ENCODE measurements around the gene ALLC.

ALLC gene

GRCh38 chr2:3631161-3631850 is 26.7 kb upstream of the ALLC start:
- Histone ChIP-seq H3K79me2 (ENCODE audit: insufficient read depth, low read length) (no peaks in the 10 kb centered on the region), H3K36me3 (ENCODE audit: insufficient read depth, low read length) (no peaks in the 10 kb centered on the region), H2AFZ (ENCODE audit: low read length) (no peak overlapping the region), H3F3A (ENCODE audit: low read depth) (no peaks in the 10 kb centered on the region), H3K27me3 (ENCODE audit: insufficient read depth, low read length, poor library complexity, severe bottlenecking) (no peaks in the 10 kb centered on the region), H3K4me3 (ENCODE audit: low read length, poor library complexity, severe bottlenecking) (no peak overlapping the region), H3K4me1 (ENCODE audit: insufficient read depth, low read length, poor library complexity, severe bottlenecking) (no peaks in the 10 kb centered on the region), H3K9ac (ENCODE audit: low read depth, low read length, poor library complexity, severe bottlenecking) (no peak overlapping the region), H3K9me3 (ENCODE audit: insufficient read depth, low read depth, low read length) (no peaks in the 10 kb centered on the region), H4K20me1 (ENCODE audit: insufficient read depth, low read length, poor library complexity, severe bottlenecking) (no peaks in the 10 kb centered on the region), H3K9me2 (replicated peaks; ENCODE audit: low read depth, low read length) (no peaks in the 10 kb centered on the region), H3K4me2 (ENCODE audit: low read depth, low read length, poor library complexity, severe bottlenecking) (no peak overlapping the region)
- TF ChIP-seq EZH2phosphoT487 (IDR thresholded peaks at IDR 0.05; ENCODE audit: borderline replicate concordance) (no peak), CTCF (conservative IDR thresholded peaks at IDR 0.05; ENCODE audit: low read length) (no peak)

GRCh38 chr2:3631851-3632659 is 25.9 kb upstream of the ALLC start:
- Histone ChIP-seq H4K20me1 (ENCODE audit: insufficient read depth, low read length, poor library complexity, severe bottlenecking) (no peaks in the 10 kb centered on the region), H3K79me2 (ENCODE audit: insufficient read depth, low read length) (no peaks in the 10 kb centered on the region), H3K4me1 (ENCODE audit: insufficient read depth, low read length, poor library complexity, severe bottlenecking) (no peaks in the 10 kb centered on the region), H3K9me3 (ENCODE audit: insufficient read depth, low read depth, low read length) (no peaks in the 10 kb centered on the region), H3K9ac (ENCODE audit: low read depth, low read length, poor library complexity, severe bottlenecking) (no peak overlapping the region), H3K9me2 (replicated peaks; ENCODE audit: low read depth, low read length) (no peaks in the 10 kb centered on the region), H3F3A (ENCODE audit: low read depth) (no peaks in the 10 kb centered on the region), H3K4me2 (ENCODE audit: low read depth, low read length, poor library complexity, severe bottlenecking) (no peak overlapping the region), H2AFZ (ENCODE audit: low read length) (no peak overlapping the region), H3K4me3 (ENCODE audit: low read length, poor library complexity, severe bottlenecking) (no peak overlapping the region), H3K36me3 (ENCODE audit: insufficient read depth, low read length) (no peaks in the 10 kb centered on the region), H3K27me3 (ENCODE audit: insufficient read depth, low read length, poor library complexity, severe bottlenecking) (no peaks in the 10 kb centered on the region)
- no peak for TF ChIP-seq EZH2phosphoT487 (IDR thresholded peaks at IDR 0.05; ENCODE audit: borderline replicate concordance)
- TF ChIP-seq CTCF (conservative IDR thresholded peaks at IDR 0.05; ENCODE audit: low read length), result no peak

- Histone ChIP-seq H3K27me3 (ENCODE audit: insufficient read depth, low read length, poor library complexity, severe bottlenecking) (no peaks in the 10 kb centered on the region), H3K9me3 (ENCODE audit: insufficient read depth, low read depth, low read length) (no peaks in the 10 kb centered on the region), H3K9ac (ENCODE audit: low read depth, low read length, poor library complexity, severe bottlenecking) (no peak overlapping the region), H3K4me3 (ENCODE audit: low read length, poor library complexity, severe bottlenecking) (no peak overlapping the region), H3K79me2 (ENCODE audit: insufficient read depth, low read length) (no peaks in the 10 kb centered on the region), H3F3A (ENCODE audit: low read depth) (no peaks in the 10 kb centered on the region), H4K20me1 (ENCODE audit: insufficient read depth, low read length, poor library complexity, severe bottlenecking) (no peaks in the 10 kb centered on the region), H3K9me2 (replicated peaks; ENCODE audit: low read depth, low read length) (no peaks in the 10 kb centered on the region), H3K4me2 (ENCODE audit: low read depth, low read length, poor library complexity, severe bottlenecking) (no peak overlapping the region), H3K36me3 (ENCODE audit: insufficient read depth, low read length) (no peaks in the 10 kb centered on the region), H2AFZ (ENCODE audit: low read length) (no peak overlapping the region), H3K4me1 (ENCODE audit: insufficient read depth, low read length, poor library complexity, severe bottlenecking) (no peaks in the 10 kb centered on the region)
- TF ChIP-seq EZH2phosphoT487 (IDR thresholded peaks at IDR 0.05; ENCODE audit: borderline replicate concordance), result no peak
- TF ChIP-seq CTCF (conservative IDR thresholded peaks at IDR 0.05; ENCODE audit: low read length), result no peak
Measured at GRCh38 chr2:3633089-3633981, 24.7 kb upstream of the ALLC start.

Data from Loucy (cell line).